Measurements from ENCODE around the gene PTCHD4. TPM values are rescaled to one million over a fixed set of nuclear protein-coding genes. Genes with fewer than 3 reads are reported as not detected.
"Not testable (repeated sequence)": the region's sequence is repeated elsewhere in the genome, so short reads cannot be mapped to it uniquely, and the experiment has no call there.

The PTCHD4 gene
- total and polyA plus RNA-seq, 8 donors: 0.06 to 0.59 (median 0.20) TPM

GRCh38 chr6:48123601-48124000 is 12.6 kb upstream of the PTCHD4 start:
- FAIRE-seq (no peak), DNase-seq (no peak), ATAC-seq (no peak)
- no peak for TF ChIP-seq CTCF (IDR thresholded peaks at IDR 0.05)
- intact Hi-C loops (cut with DNase I): no loop called here
- Histone ChIP-seq H3K4me3 (no peak overlapping the region), H3K9me3 (no peaks in the 10 kb centered on the region), H3K27me3 (no peaks in the 10 kb centered on the region), H3K36me3 (no peaks in the 10 kb centered on the region), H3K27ac (no peak overlapping the region), H3K4me1 (no peaks in the 10 kb centered on the region)
- 23 to 35% methylated on average over 4 of the region's 4 CpGs for WGBS, 2 donors

- H3K4me3 ChIP-seq; intact Hi-C loops (cut with DNase I); H3K9me3 ChIP-seq; H3K27me3 ChIP-seq; FAIRE-seq; H3K36me3 ChIP-seq; H3K4me1 ChIP-seq; ATAC-seq; DNase-seq; H3K27ac ChIP-seq: not testable (repeated sequence)
- 59 to 90% methylated on average over 1 of the region's 1 CpG for WGBS, 2 donors
Observed at GRCh38 chr6:48121983-48122749, 11.2 kb upstream of the PTCHD4 start.

GRCh38 chr6:48116699-48117645 is 6.0 kb upstream of the PTCHD4 start:
- FAIRE-seq (no peak), DNase-seq (no peak), ATAC-seq (no peak)
- Histone ChIP-seq H3K36me3 (no peaks in the 10 kb centered on the region), H3K4me1 (no peaks in the 10 kb centered on the region), H3K4me3 (no peak overlapping the region), H3K9me3 (no peaks in the 10 kb centered on the region), H3K27me3 (no peaks in the 10 kb centered on the region), H3K27ac (no peak overlapping the region)
- whole genome bisulfite sequencing, 2 donors: 64 to 81% methylated on average over 3 of the region's 3 CpGs
- TF ChIP-seq CTCF (IDR thresholded peaks at IDR 0.05): no peak
- intact Hi-C loops (cut with DNase I): no loop called here

- DNase-seq (no peak), ATAC-seq (no peak), FAIRE-seq (no peak)
- H3K9me3 ChIP-seq: no peaks in the 10 kb centered on the region
- no peak overlapping the region for H3K27ac ChIP-seq
- TF ChIP-seq CTCF (IDR thresholded peaks at IDR 0.05): no peak
- WGBS, 2 donors: 45 to 75% methylated on average over 2 of the region's 2 CpGs
- H3K36me3 ChIP-seq: no peaks in the 10 kb centered on the region
- intact Hi-C loops (cut with DNase I): no loop called here
- no peaks in the 10 kb centered on the region for H3K4me1 ChIP-seq
- no peak overlapping the region for H3K4me3 ChIP-seq
- H3K27me3 ChIP-seq: no peaks in the 10 kb centered on the region
Observed at GRCh38 chr6:48113130-48113529, 2.1 kb upstream of the PTCHD4 start.

- TF ChIP-seq CTCF (IDR thresholded peaks at IDR 0.05): no peak
- Histone ChIP-seq H3K36me3 (no peaks in the 10 kb centered on the region), H3K4me3 (no peak overlapping the region), H3K4me1 (no peaks in the 10 kb centered on the region), H3K9me3 (no peaks in the 10 kb centered on the region), H3K27ac (no peak overlapping the region), H3K27me3 (no peaks in the 10 kb centered on the region)
- 22 to 25% methylated on average over 1 of the region's 1 CpG for WGBS, 2 donors
- ATAC-seq (no peak), DNase-seq (no peak), FAIRE-seq (no peak)
- intact Hi-C loops (cut with DNase I): no loop called here
Observed at GRCh38 chr6:48111575-48111974, 578 bp upstream of the PTCHD4 start.
